ENCODE measurements around the gene PARPBP. TPM values are rescaled to one million over a fixed set of nuclear protein-coding genes. Genes with fewer than 3 reads are reported as not detected.

Gene PARPBP
- total RNA-seq, 1 donor, result 13.0 TPM

GRCh38 chr12:102167821-102168604, 48.0 kb downstream of the PARPBP start:
- DNase-seq (ENCODE audit: low read depth), result peak; percentile 40
- TF ChIP-seq, protein P1, sequence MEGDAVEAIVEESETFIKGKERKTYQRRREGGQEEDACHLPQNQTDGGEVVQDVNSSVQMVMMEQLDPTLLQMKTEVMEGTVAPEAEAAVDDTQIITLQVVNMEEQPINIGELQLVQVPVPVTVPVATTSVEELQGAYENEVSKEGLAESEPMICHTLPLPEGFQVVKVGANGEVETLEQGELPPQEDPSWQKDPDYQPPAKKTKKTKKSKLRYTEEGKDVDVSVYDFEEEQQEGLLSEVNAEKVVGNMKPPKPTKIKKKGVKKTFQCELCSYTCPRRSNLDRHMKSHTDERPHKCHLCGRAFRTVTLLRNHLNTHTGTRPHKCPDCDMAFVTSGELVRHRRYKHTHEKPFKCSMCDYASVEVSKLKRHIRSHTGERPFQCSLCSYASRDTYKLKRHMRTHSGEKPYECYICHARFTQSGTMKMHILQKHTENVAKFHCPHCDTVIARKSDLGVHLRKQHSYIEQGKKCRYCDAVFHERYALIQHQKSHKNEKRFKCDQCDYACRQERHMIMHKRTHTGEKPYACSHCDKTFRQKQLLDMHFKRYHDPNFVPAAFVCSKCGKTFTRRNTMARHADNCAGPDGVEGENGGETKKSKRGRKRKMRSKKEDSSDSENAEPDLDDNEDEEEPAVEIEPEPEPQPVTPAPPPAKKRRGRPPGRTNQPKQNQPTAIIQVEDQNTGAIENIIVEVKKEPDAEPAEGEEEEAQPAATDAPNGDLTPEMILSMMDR (IDR thresholded peaks at IDR 0.05; ENCODE audit: insufficient read depth, low read depth, low read length), result no peak
- H3K4me3 ChIP-seq (ENCODE audit: low read depth, low read length), result no peak overlapping the region

- no peak overlapping the region for H3K4me3 ChIP-seq (ENCODE audit: low read depth, low read length)
- peak; percentile 45 for DNase-seq (ENCODE audit: low read depth)
- TF ChIP-seq, protein P1 (IDR thresholded peaks at IDR 0.05; ENCODE audit: insufficient read depth, low read depth, low read length), result peak; percentile 72
These were observed 50.1 kb downstream of the PARPBP start for GRCh38 chr12:102169922-102170621.

DNA sequence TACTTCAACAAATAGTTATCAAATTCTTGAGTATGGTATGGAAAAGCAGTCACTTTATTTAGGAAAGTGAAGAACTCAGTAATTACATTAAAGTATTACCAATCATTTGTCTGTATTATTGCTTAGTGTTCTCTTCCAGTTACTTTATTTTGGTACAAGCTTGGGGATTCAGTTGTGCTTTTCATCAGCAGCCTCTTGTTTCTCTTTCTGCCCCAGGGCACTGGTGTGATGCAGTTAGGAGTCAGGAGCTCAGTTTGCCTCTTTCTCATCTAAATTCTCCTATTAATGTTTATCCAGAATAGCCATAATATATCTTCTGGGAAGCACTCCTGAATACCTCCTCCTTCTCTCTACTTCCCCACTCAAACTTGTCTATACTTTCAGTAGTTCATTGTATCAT, 52.0 kb downstream of the PARPBP start:
- H3K4me3 ChIP-seq (ENCODE audit: low read depth, low read length), result no peak overlapping the region
- TF ChIP-seq, protein P1 (IDR thresholded peaks at IDR 0.05; ENCODE audit: insufficient read depth, low read depth, low read length), result no peak
- DNase-seq (ENCODE audit: low read depth), result peak; percentile 30

GRCh38 chr12:102172436-102172835, 52.5 kb downstream of the PARPBP start:
- TF ChIP-seq, protein P1 (IDR thresholded peaks at IDR 0.05; ENCODE audit: insufficient read depth, low read depth, low read length), result no peak
- no peak overlapping the region for H3K4me3 ChIP-seq (ENCODE audit: low read depth, low read length)
- DNase-seq (ENCODE audit: low read depth), result peak; percentile 16

GRCh38 chr12:102174117-102174516, 54.1 kb downstream of the PARPBP start:
- no peak overlapping the region for H3K4me3 ChIP-seq (ENCODE audit: low read depth, low read length)
- TF ChIP-seq, protein P1 (IDR thresholded peaks at IDR 0.05; ENCODE audit: insufficient read depth, low read depth, low read length), result no peak
- no peak for DNase-seq (ENCODE audit: low read depth)

DNA sequence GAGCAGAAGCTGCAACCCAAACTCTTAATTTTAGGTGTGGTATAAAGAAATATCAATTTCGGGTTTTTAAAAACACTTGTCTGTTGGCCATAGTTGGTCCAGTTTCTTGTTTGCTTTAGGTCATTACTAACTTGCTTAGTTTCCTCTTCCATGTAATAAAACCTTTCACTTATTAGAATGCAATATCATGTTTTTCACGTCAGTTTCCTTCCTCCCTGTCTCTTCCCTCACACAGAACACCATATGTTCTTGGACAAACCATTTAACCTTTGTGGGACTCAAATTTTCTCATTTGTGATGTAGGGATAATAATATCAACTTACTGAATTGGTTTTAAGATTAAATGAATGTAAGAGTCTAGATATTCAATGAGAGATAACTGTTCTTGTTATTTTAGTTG, 54.8 kb downstream of the PARPBP start:
- TF ChIP-seq, protein P1 (IDR thresholded peaks at IDR 0.05; ENCODE audit: insufficient read depth, low read depth, low read length), result no peak
- H3K4me3 ChIP-seq (ENCODE audit: low read depth, low read length), result no peak overlapping the region
- DNase-seq (ENCODE audit: low read depth), result no peak

Data from fibroblast of villous mesenchyme (primary cell).